Stimulated activated memory B cell treated with anti-CD40 and anti-IgM and Interleukin-4, amounts not matched to agents 10 μg/mL and 1 μg/mL and 100 μg/mL, for 72 hours (primary cell): ENCODE data around the gene CPNE2.
"Not testable (repeated sequence)": the region's sequence is repeated elsewhere in the genome, so short reads cannot be mapped to it uniquely, and the experiment has no call there.

Experiments used
- ATAC-seq: fragments of 150-1000 bp; cut with Tn5 transposase; 2 replicates; pipeline ENCODE4 v1.10.0; 2021
- H3K27ac Mint-ChIP-seq: one replicate; pipeline ENCODE4 v1.8.0; 2022; ENCODE audit warnings: mild to moderate bottlenecking, mixed read lengths
- H3K27me3 Mint-ChIP-seq: one replicate; pipeline ENCODE4 v1.8.0; 2022; ENCODE audit warnings: mixed read lengths
- H3K36me3 Mint-ChIP-seq: one replicate; pipeline ENCODE4 v1.8.0; 2022; ENCODE audit warnings: mixed read lengths
- H3K4me1 Mint-ChIP-seq: one replicate; pipeline ENCODE4 v1.8.0; 2022; ENCODE audit warnings: mixed read lengths
- H3K4me3 Mint-ChIP-seq: one replicate; pipeline ENCODE4 v1.8.0; 2022; ENCODE audit warnings: mild to moderate bottlenecking, moderate library complexity, mixed read lengths
- H3K9me3 Mint-ChIP-seq: one replicate; pipeline ENCODE4 v1.8.0; 2022; ENCODE audit warnings: mixed read lengths

CPNE2 gene

GRCh38 chr16:57082664-57083063 lies 9.7 kb upstream of the CPNE2 start:
- H3K27me3 Mint-ChIP-seq = no peaks in the 10 kb centered on the region
- H3K4me3 Mint-ChIP-seq = no peak overlapping the region
- no peak overlapping the region for H3K27ac Mint-ChIP-seq
- peaks cover 19% of the 10 kb centered on the region for H3K36me3 Mint-ChIP-seq
- H3K4me1 Mint-ChIP-seq = peaks cover 10% of the 10 kb centered on the region
- H3K9me3 Mint-ChIP-seq = no peaks in the 10 kb centered on the region
- ATAC-seq = no peak

- Mint-ChIP-seq H3K36me3 (peaks cover 16% of the 10 kb centered on the region), H3K4me3 (no peak overlapping the region), H3K27me3 (no peaks in the 10 kb centered on the region), H3K27ac (peak overlapping the region; percentile 6), H3K4me1 (peaks cover 10% of the 10 kb centered on the region), H3K9me3 (no peaks in the 10 kb centered on the region)
- ATAC-seq = no peak
Measured at GRCh38 chr16:57083485-57084126, 8.8 kb upstream of the CPNE2 start.

- Mint-ChIP-seq H3K4me3 (no peak overlapping the region), H3K9me3 (no peaks in the 10 kb centered on the region), H3K4me1 (peaks cover 10% of the 10 kb centered on the region), H3K36me3 (peaks cover 13% of the 10 kb centered on the region), H3K27me3 (no peaks in the 10 kb centered on the region), H3K27ac (peak overlapping the region; percentile 6)
- peak; percentile 82 for ATAC-seq
Measured at GRCh38 chr16:57084257-57084770, 8.1 kb upstream of the CPNE2 start.

GRCh38 chr16:57084996-57085395 lies 7.4 kb upstream of the CPNE2 start:
- ATAC-seq = no peak
- H3K36me3 Mint-ChIP-seq = peaks cover 9% of the 10 kb centered on the region
- H3K4me1 Mint-ChIP-seq = peaks cover 10% of the 10 kb centered on the region
- H3K9me3 Mint-ChIP-seq = no peaks in the 10 kb centered on the region
- H3K4me3 Mint-ChIP-seq = no peak overlapping the region
- no peak overlapping the region for H3K27ac Mint-ChIP-seq
- H3K27me3 Mint-ChIP-seq = no peaks in the 10 kb centered on the region

- Mint-ChIP-seq H3K36me3 (peaks cover 8% of the 10 kb centered on the region), H3K27ac (no peak overlapping the region), H3K4me1 (peaks cover 16% of the 10 kb centered on the region), H3K4me3 (no peak overlapping the region), H3K9me3 (no peaks in the 10 kb centered on the region), H3K27me3 (no peaks in the 10 kb centered on the region)
- no peak for ATAC-seq
Measured at GRCh38 chr16:57087003-57087402, 5.4 kb upstream of the CPNE2 start.

GRCh38 chr16:57089406-57089805 lies 3.0 kb upstream of the CPNE2 start:
- Mint-ChIP-seq H3K36me3 (no peaks in the 10 kb centered on the region), H3K4me3 (no peak overlapping the region), H3K27ac (no peak overlapping the region), H3K4me1 (peaks cover 13% of the 10 kb centered on the region), H3K27me3 (peaks cover 12% of the 10 kb centered on the region), H3K9me3 (no peaks in the 10 kb centered on the region)
- ATAC-seq = no peak

- no peaks in the 10 kb centered on the region for H3K9me3 Mint-ChIP-seq
- peaks cover 20% of the 10 kb centered on the region for H3K27me3 Mint-ChIP-seq
- ATAC-seq = no peak
- H3K36me3 Mint-ChIP-seq = no peaks in the 10 kb centered on the region
- no peak overlapping the region for H3K27ac Mint-ChIP-seq
- peak overlapping the region; percentile 67 for H3K4me3 Mint-ChIP-seq
- peaks cover 13% of the 10 kb centered on the region for H3K4me1 Mint-ChIP-seq
Measured at GRCh38 chr16:57091200-57091974, 996 bp upstream of the CPNE2 start.

- Mint-ChIP-seq H3K36me3 (no peaks in the 10 kb centered on the region), H3K4me1 (peaks cover 16% of the 10 kb centered on the region), H3K4me3 (peak overlapping the region; percentile 81), H3K27ac (peak overlapping the region; percentile 60), H3K27me3 (peaks cover 20% of the 10 kb centered on the region), H3K9me3 (no peaks in the 10 kb centered on the region)
- ATAC-seq = peak; percentile 72
Measured at GRCh38 chr16:57092786-57093411, 516 bp downstream of the CPNE2 start.

GRCh38 chr16:57093666-57094564 lies 1.5 kb downstream of the CPNE2 start:
- no peaks in the 10 kb centered on the region for H3K9me3 Mint-ChIP-seq
- peaks cover 21% of the 10 kb centered on the region for H3K4me1 Mint-ChIP-seq
- no peak for ATAC-seq
- H3K36me3 Mint-ChIP-seq = no peaks in the 10 kb centered on the region
- H3K27me3 Mint-ChIP-seq = peaks cover 20% of the 10 kb centered on the region
- H3K27ac Mint-ChIP-seq = peak overlapping the region; percentile 60
- peak overlapping the region; percentile 81 for H3K4me3 Mint-ChIP-seq

GRCh38 chr16:57094911-57095310 lies 2.5 kb downstream of the CPNE2 start:
- H3K4me1 Mint-ChIP-seq = peaks cover 21% of the 10 kb centered on the region
- H3K27ac Mint-ChIP-seq = no peak overlapping the region
- H3K36me3 Mint-ChIP-seq = no peaks in the 10 kb centered on the region
- ATAC-seq = no peak
- no peak overlapping the region for H3K4me3 Mint-ChIP-seq
- no peaks in the 10 kb centered on the region for H3K9me3 Mint-ChIP-seq
- H3K27me3 Mint-ChIP-seq = peaks cover 20% of the 10 kb centered on the region

- H3K36me3 Mint-ChIP-seq = no peaks in the 10 kb centered on the region
- no peak overlapping the region for H3K4me3 Mint-ChIP-seq
- no peak overlapping the region for H3K27ac Mint-ChIP-seq
- peaks cover 20% of the 10 kb centered on the region for H3K27me3 Mint-ChIP-seq
- ATAC-seq = no peak
- H3K9me3 Mint-ChIP-seq = no peaks in the 10 kb centered on the region
- H3K4me1 Mint-ChIP-seq = peaks cover 18% of the 10 kb centered on the region
Measured at GRCh38 chr16:57096192-57096591, 3.8 kb downstream of the CPNE2 start.

- Mint-ChIP-seq H3K36me3 (no peaks in the 10 kb centered on the region), H3K27me3 (peaks cover 20% of the 10 kb centered on the region), H3K27ac (no peak overlapping the region), H3K9me3 (no peaks in the 10 kb centered on the region), H3K4me3 (no peak overlapping the region), H3K4me1 (peaks cover 15% of the 10 kb centered on the region)
- ATAC-seq = no peak
Measured at GRCh38 chr16:57096793-57097192, 4.4 kb downstream of the CPNE2 start.

- Mint-ChIP-seq H3K4me3 (no peak overlapping the region), H3K4me1 (peaks cover 13% of the 10 kb centered on the region), H3K27ac (no peak overlapping the region), H3K36me3 (no peaks in the 10 kb centered on the region), H3K27me3 (peaks cover 19% of the 10 kb centered on the region), H3K9me3 (no peaks in the 10 kb centered on the region)
- ATAC-seq = no peak
Measured at GRCh38 chr16:57098188-57098841, 5.9 kb downstream of the CPNE2 start.

- not testable (repeated sequence) for H3K9me3 Mint-ChIP-seq, H3K4me3 Mint-ChIP-seq
Measured at GRCh38 chr16:57099965-57100364, 7.6 kb downstream of the CPNE2 start.

More at GRCh38 chr16:57099965-57100364, 7.6 kb downstream of the CPNE2 start:
- H3K36me3 Mint-ChIP-seq, ATAC-seq, H3K27me3 Mint-ChIP-seq, H3K4me1 Mint-ChIP-seq, H3K27ac Mint-ChIP-seq: not testable (repeated sequence)
